K562 (cell line): ENCODE results near the gene ZSWIM4. TPM values are rescaled to one million over a fixed set of nuclear protein-coding genes. Genes with fewer than 3 reads are reported as not detected.
A peak's percentile ranks its signal among the peaks of the same experiment; 100 is the strongest.

ENCODE experiments used
- AFF4 ChIP-seq: sonication (generic); formaldehyde crosslinking; IDR thresholded peaks from 2 replicates; pipeline ENCODE4 v1.8.0; 2023; ENCODE audit warnings: mild to moderate bottlenecking, missing genetic modification reagents
- CTCFL ChIP-seq: IDR thresholded peaks from 2 replicates; pipeline ENCODE4 v1.6.1; 2011; ENCODE audit warnings: borderline replicate concordance, low read depth, mild to moderate bottlenecking, moderate library complexity, low read length; ENCODE audit not compliant: insufficient read depth, poor library complexity, severe bottlenecking
- CXXC5 ChIP-seq: fragments of 250-450 bp; sonication (Bioruptor Pico); IDR thresholded peaks from 2 replicates; pipeline ENCODE4 v1.8.0; 2022; ENCODE audit warnings: inconsistent platforms, mild to moderate bottlenecking, moderate library complexity
- DLX4 ChIP-seq: fragments of 250-450 bp; sonication (Bioruptor Pico); IDR thresholded peaks from 2 replicates; pipeline ENCODE4 v1.6.1; 2021; ENCODE audit warnings: mild to moderate bottlenecking
- GTF2E2 ChIP-seq: fragments of 200-800 bp; sonication (Bioruptor generic); IDR thresholded peaks from 2 replicates; pipeline ENCODE4 v1.6.1; 2016; ENCODE audit warnings: missing genetic modification characterization, missing compliant biosample characterization
- GTF2F1 ChIP-seq: IDR thresholded peaks from 2 replicates; pipeline ENCODE4 v1.6.1; 2011; ENCODE audit warnings: low read depth, low read length, improper control_type of control experiment
- HDAC2 ChIP-seq: fragments of 450-650 bp; IDR thresholded peaks from 2 replicates; pipeline ENCODE4 v1.6.1; 2016; ENCODE audit warnings: mild to moderate bottlenecking
- HDAC3 ChIP-seq: fragments of 450-650 bp; IDR thresholded peaks from 2 replicates; pipeline ENCODE4 v1.6.1; 2018; ENCODE audit warnings: borderline replicate concordance, mild to moderate bottlenecking, moderate library complexity; ENCODE audit not compliant: partially characterized antibody
- MAZ ChIP-seq, 2 experiments: fragments of 450-650 bp in 1 of 2; sonication (generic) in 1 of 2; formaldehyde crosslinking; IDR thresholded peaks in 1 of 2; conservative IDR thresholded peaks in 1 of 2; 2 replicates each; pipeline versions ENCODE4 v1.4.0 to v1.5.0; 2020; ENCODE audit warnings: mild to moderate bottlenecking in 1 of 2, missing genetic modification reagents in 1 of 2
- NFE2L1 ChIP-seq: fragments of 450-650 bp; IDR thresholded peaks from 2 replicates; pipeline ENCODE4 v1.6.1; 2016; ENCODE audit warnings: missing genetic modification characterization, low read depth, mild to moderate bottlenecking, missing compliant biosample characterization, moderate library complexity, borderline replicate concordance
- SFPQ ChIP-seq: fragments of 200-400 bp; formaldehyde crosslinking; IDR thresholded peaks from 2 replicates; pipeline ENCODE4 v1.6.1; 2017; ENCODE audit warnings: mild to moderate bottlenecking, low read depth, low read length, moderate library complexity
- SIN3B ChIP-seq: fragments of 450-650 bp; IDR thresholded peaks from 2 replicates; pipeline ENCODE4 v1.6.1; 2017; ENCODE audit warnings: low read depth, mild to moderate bottlenecking, moderate library complexity
- XRCC4 ChIP-seq: IDR thresholded peaks from one replicate; pipeline ENCODE4 v1.6.1; 2011; ENCODE audit not compliant: insufficient read depth, insufficient read length; ENCODE audit errors: extremely low read depth
- ZNF274 ChIP-seq: IDR thresholded peaks from 2 replicates; pipeline ENCODE4 v1.6.1; 2011; ENCODE audit warnings: low read depth, mild to moderate bottlenecking, low read length, moderate library complexity, borderline replicate concordance
- ZNF282 ChIP-seq: sonication (generic); formaldehyde crosslinking; IDR thresholded peaks from 2 replicates; pipeline ENCODE4 v1.8.1; 2023; ENCODE audit warnings: missing genetic modification reagents
- ZNF551 ChIP-seq: fragments of 250-450 bp; sonication (Bioruptor Pico); IDR thresholded peaks from 2 replicates; pipeline ENCODE4 v1.5.0; 2021; ENCODE audit warnings: mild to moderate bottlenecking, moderate library complexity
- ZNF583 ChIP-seq: fragments of 250-450 bp; sonication (Bioruptor Pico); IDR thresholded peaks from 2 replicates; pipeline ENCODE4 v1.4.0; 2020
- ZNF584 ChIP-seq: fragments of 200-800 bp; sonication (Bioruptor generic); IDR thresholded peaks from 2 replicates; pipeline ENCODE4 v1.6.1; 2016; ENCODE audit warnings: low read depth, mild to moderate bottlenecking, missing genetic modification characterization, missing compliant biosample characterization
- polyA plus RNA-seq, 8 experiments: library from polyadenylated mRNA; depleted of rRNA in 4 of 8; stranded (reverse) in 5 of 8; unstranded in 3 of 8; fragments of >200 nt; fragmentation: Nextera tagmentation in 2 of 8; fragmentation: Illumina TruSeq in 1 of 8; extraction: Ambion mirVana in 2 of 8; extraction: Trizol in 1 of 8; gene quantifications; 2 replicates each; pipeline versions ENCODE4 v1.2.1 to v1.2.3, GENCODE V29; 2011 to 2014; ENCODE audit warnings: inconsistent platforms in 1 of 8, missing spikeins in 1 of 8
- total RNA-seq, 7 experiments: library from RNA; depleted of rRNA in 6 of 7; stranded (reverse); fragments of >200 nt in 6 of 7; fragmentation: Illumina TruSeq in 2 of 7; extraction: Trizol in 2 of 7; gene quantifications; 2 replicates each; pipeline versions ENCODE4 v1.2.1 to v1.2.3, GENCODE V29; 2011 to 2021; ENCODE audit warnings: low replicate concordance in 1 of 7

The ZSWIM4 gene
- total and polyA plus RNA-seq, 9 of the 15 experiments (the other 6 are each of a cell fraction or from before 2014, with no cell fraction given), result 0.25 to 3.7 (median 0.79) TPM; not detected in 2

GRCh38 chr19:13839130-13839937, 44.1 kb downstream of the ZSWIM4 start (continued):
- TF ChIP-seq CTCFL, result no peak
- no peak for TF ChIP-seq NFE2L1 (tag)
- TF ChIP-seq GTF2F1, result peak; percentile 31; the same call in 1 of the 2 replicates
- TF ChIP-seq DLX4 (CRISPR knock-in tag), result no peak
- no peak for TF ChIP-seq ZNF274
- TF ChIP-seq HDAC3, result no peak
- TF ChIP-seq SIN3B, result no peak; the same call in 1 of the 2 replicates
- TF ChIP-seq ZNF551 (CRISPR knock-in tag), result no peak
- no peak for TF ChIP-seq ZNF584
- TF ChIP-seq CXXC5 (CRISPR knock-in tag), result no peak; the same call in 1 of the 2 replicates
- TF ChIP-seq ZNF583, result 0 out of 2 replicates have a peak, but pooled peaks have one; percentile 15
- no peak for TF ChIP-seq HDAC2
- TF ChIP-seq MAZ (CRISPR knock-in tag; conservative IDR thresholded peaks at IDR 0.05 in 1 of 2, IDR thresholded peaks at IDR 0.05 in 1 of 2), result peak; percentile 42 to 55; a peak in 3 of 4 replicates
- no peak for TF ChIP-seq XRCC4
- no peak for TF ChIP-seq SFPQ
- 0 out of 2 replicates have a peak, but pooled peaks have one; percentile 84 for TF ChIP-seq ZNF282 (CRISPR knock-in tag)
- peak; percentile 57; the same call in 1 of the 2 replicates for TF ChIP-seq GTF2E2
- TF ChIP-seq AFF4, result 0 out of 2 replicates have a peak, but pooled peaks have one; percentile 23
